Medulla oblongata (tissue), 1 donor: ENCODE results near the gene GPR148.
A peak's percentile ranks its signal among the peaks of the same experiment; 100 is the strongest.
"Not testable (repeated sequence)": the region's sequence is repeated elsewhere in the genome, so short reads cannot be mapped to it uniquely, and the experiment has no call there.

ENCODE experiments used
- DNase-seq: peaks from one replicate; pipeline ENCODE4 v3.0.0-alpha.2; 2015; ENCODE audit errors: extremely low spot score

The GPR148 gene, protein sequence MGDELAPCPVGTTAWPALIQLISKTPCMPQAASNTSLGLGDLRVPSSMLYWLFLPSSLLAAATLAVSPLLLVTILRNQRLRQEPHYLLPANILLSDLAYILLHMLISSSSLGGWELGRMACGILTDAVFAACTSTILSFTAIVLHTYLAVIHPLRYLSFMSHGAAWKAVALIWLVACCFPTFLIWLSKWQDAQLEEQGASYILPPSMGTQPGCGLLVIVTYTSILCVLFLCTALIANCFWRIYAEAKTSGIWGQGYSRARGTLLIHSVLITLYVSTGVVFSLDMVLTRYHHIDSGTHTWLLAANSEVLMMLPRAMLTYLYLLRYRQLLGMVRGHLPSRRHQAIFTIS

DNA sequence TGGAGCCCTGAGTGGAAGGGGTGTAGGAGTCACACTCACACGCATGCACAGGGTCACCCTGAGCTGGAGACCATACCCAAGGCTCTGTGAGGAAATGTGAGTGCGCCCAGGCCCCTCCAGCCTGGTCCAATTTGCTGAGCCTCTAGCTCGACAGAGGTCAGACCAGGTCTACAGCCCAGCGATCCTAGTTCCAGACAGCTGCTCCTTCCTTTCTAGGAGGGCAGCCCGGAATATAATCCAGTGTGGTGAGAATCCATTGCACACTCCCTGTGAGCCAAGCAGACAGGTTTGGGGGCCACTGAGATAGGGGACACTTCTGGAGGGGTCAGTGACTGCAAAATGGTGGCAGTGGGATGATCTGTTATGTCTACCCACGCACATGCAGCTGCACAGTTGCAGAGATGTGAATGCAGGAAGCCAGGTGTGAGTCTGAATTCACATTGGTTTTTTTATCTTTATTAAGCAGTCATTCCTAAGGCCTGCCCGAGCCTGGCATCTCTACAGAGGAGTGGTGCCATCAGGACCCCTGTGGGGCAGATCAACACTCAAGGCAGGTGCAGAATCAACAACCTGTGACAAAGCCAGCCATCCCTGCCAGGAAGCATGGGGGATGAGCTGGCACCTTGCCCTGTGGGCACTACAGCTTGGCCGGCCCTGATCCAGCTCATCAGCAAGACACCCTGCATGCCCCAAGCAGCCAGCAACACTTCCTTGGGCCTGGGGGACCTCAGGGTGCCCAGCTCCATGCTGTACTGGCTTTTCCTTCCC lies at the start of gene GPR148:
Gene GPR148 (plus strand): TSS at position 522 of the 768 bp plus-strand sequence. CDS start 82 bp downstream, at position 604.
- DNase-seq = no peak

DNA sequence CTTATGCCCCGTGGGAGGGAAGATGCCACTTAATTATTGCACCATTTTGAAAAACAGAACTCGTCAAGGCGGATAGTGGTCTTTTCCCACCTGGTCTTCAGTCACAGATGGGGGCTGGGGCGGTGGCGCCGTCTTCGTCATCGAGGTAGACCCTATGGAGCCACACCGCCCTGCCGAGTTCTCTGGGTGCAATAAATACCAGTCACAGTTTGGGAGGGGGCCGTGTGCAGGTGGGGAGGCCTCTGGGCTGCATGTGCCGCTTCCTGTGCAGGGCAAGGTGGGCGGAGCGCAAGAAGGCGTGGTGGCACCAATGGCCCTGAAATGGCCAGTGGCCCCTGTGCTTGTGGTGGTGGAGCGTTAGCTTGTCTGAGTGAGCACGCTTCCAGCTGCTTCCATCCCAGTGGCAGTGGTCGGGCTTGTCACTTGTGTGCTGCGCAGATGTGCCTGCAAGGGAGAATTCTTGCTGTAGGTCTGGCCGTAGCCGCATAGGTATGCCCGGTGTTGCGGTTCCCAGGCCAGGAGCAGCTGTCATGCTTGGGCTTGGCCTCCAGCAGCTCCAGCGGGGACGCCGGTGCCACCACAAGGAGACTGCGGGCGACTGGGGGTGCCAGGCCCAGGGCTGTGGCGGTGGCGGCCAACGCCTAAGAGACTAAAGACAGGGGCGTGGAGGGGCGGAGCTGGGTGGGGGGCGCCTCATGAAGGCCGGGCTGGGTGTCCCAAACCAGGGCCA lies 36.7 kb upstream of the GPR148 start:
- not testable (repeated sequence) for DNase-seq

DNA sequence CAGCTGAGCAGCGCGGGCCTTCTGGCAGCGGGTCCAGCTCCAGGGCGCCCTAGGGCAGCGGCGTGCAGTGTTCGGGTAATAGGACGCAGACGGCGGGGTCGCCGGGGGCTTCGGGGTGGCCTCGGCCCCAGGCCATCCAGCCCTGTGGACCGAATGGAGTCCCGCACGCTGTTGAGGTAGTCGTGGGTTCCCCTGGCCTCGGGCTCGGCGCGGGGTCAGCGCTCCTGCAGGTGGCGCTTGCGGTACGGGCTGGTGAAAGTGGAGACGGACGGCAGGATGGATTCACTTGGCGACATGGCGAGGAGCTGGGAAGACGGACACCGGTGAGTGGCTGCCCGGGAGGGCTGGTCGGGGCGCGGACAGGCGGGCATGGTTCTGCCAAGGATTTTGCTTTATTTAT lies 35.4 kb upstream of the GPR148 start:
- DNase-seq = peak; percentile 41

DNA sequence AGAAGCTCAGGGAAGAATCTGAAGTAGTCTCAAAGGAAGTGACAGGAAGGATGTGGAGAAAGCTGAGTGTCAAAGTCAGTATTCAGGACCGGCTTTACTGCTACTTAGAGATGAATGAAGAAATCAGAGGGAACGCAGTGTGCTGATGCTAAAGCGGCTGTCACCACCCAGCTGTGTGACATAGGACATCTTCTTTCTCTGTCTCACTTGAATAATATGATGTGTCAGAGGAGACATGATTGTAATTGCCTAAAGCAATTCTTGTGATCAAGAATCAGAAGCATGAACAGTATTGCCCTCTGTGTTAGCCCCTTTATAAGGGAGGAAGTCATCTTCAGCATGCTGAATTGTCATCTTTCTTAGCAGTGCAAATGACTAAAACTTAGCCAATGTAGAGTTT lies 25.6 kb upstream of the GPR148 start:
- not testable (repeated sequence) for DNase-seq

DNA sequence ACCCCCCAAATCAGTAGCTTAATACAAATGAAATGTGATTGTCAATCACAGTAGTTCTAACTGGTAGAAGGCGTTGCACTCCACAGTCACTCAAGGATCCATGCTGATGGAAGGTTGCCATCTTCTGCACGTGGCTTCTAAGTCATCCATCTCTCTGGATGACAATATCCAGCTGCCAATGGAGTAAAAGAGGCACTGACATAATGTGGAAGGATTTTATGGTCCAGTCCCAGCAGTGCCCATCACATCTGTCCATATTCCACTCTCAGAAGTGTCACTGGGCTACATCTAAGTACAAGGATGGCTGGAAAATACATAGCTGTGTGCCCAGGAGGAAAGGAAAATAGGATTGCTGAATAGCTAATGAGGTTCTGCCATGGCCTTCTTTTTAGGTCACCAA lies 14.1 kb upstream of the GPR148 start:
- not testable (repeated sequence) for DNase-seq

DNA sequence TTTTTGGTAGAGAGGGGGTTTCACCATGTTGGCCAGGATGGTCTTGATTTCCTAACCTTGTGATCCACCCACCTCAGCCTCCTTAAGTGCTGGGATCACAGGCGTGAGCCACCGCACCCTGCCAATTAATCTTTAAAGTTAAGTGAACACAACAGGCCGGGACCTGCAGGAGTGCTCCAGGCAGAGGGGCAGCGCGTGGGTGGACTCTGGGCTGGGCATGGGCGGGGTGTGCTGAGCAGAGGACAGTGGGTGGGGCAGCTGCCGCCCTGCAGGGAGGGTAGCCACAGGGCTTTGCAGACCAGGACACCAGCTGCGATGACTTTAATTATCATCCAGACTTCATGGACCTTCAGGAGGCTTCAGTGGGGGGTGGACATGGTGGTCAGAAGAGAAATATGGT lies 8.8 kb upstream of the GPR148 start:
- no peak for DNase-seq

DNA sequence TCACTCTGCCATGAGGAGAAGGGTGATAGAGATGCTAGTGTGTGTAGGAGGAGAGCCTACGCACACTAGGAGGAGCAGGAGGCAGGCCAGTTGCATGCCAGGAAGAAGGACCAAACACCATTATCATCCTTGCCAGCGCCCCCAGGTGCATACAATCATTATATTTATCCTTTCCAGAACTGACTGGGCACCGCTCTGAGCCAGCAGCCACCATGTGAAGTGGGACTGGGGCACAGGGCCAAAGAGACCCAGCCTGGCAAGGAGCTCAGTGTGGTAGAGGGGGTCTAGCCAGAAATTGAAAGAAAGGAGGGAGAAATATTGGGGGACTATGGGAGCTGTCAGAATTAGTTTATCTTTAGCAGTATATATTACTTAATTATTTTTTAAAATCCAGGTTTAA lies 8.3 kb upstream of the GPR148 start:
- DNase-seq = no peak

DNA sequence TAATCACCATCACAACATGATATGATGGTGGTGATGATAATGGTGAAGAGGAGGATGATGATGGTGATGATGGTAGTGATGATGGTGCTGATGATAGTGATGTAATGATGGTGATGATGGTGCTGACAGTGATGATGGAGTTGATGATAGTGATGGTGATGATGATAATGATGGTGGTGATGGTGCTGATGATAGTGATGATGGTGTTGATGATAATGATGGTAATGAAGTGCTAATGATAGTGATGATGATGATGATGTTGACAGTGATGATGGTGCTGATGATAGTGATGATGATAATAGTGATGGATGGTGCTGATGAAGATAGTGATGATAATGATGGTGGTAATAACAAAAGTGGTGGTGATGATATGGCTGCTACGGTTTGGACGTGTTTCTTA lies 4.4 kb upstream of the GPR148 start:
- no peak for DNase-seq

DNA sequence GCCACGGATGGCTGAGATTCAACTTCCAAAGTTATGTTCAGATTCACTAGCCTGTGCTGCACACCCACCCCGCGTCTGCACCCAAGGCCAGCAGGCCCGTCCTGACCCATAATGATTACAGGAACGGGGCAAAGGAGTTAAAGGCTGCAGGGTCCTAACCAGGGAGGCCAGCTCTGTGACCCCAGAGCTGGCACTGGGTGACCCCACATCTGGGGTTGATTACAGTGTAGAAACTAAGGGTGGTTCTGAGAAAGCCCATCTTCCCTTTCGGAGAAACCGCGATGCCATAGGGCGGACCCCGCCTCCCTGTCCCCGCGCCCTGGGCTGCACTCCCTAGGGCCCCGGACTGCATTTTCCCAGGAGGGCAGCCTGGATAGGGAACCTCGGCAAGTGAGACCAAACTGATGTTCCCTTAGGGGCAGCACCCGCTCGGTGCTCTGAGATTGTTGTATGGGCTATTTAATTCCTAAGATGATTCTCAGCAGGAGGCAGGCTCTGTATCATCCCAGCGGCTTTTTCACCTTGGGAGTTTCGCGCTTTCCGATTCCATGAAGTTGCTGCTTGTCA lies 2.2 kb upstream of the GPR148 start:
- no peak for DNase-seq

DNA sequence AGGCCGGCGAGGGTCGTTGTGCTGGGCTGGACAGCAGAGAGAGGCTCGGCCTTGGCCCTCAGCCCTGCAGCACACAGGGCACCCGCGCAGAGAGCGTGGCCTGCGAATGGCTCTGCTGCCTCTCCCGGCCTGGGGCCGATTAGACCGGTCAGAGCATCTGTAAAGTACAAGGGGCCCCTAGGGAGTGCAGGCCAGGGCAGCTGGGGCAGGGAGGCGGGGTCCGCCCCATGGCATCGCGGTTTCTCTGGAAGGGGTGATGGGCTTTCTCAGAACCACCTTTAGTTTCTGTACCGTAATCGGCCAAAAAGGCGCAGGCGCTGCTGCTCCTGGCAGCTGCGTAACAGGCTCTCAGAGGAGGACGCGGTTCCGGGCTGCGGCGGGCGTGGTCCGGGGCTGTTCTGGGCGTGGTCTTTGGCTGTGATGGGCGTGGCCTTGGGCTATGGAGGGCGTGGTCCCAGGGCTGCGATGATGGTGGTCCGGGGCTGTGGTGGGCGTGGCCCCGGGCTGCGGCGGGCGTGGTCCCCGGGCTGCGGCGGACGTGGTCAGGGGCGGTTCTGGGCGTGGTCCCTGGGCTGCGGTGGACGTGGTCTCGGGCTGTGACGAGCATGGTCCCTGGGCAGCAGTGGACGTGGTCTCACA lies 1.5 kb upstream of the GPR148 start:
- DNase-seq = peak; percentile 53

DNA sequence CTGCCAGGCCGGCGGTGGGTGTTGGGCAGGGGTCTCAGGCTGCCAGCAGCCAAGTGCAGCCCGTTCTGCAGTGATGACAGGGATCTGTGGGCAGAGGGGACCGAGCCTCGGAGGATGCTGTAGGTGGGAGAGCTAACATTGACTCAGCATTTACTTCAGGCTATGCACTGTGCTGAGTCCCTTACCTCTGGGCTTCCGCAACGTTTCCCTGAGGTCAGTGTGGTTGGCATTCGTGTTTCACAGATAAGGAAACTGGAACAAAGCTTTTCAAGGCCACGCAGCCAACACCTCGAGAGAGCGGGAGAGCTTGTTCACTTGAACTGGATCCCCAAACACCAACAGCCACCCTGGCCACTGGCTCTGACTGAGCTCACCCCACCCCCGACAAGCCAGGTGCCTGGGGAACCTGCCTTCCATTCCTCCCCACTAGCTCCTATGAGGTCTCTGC lies 839 bp upstream of the GPR148 start:
- DNase-seq = no peak

DNA sequence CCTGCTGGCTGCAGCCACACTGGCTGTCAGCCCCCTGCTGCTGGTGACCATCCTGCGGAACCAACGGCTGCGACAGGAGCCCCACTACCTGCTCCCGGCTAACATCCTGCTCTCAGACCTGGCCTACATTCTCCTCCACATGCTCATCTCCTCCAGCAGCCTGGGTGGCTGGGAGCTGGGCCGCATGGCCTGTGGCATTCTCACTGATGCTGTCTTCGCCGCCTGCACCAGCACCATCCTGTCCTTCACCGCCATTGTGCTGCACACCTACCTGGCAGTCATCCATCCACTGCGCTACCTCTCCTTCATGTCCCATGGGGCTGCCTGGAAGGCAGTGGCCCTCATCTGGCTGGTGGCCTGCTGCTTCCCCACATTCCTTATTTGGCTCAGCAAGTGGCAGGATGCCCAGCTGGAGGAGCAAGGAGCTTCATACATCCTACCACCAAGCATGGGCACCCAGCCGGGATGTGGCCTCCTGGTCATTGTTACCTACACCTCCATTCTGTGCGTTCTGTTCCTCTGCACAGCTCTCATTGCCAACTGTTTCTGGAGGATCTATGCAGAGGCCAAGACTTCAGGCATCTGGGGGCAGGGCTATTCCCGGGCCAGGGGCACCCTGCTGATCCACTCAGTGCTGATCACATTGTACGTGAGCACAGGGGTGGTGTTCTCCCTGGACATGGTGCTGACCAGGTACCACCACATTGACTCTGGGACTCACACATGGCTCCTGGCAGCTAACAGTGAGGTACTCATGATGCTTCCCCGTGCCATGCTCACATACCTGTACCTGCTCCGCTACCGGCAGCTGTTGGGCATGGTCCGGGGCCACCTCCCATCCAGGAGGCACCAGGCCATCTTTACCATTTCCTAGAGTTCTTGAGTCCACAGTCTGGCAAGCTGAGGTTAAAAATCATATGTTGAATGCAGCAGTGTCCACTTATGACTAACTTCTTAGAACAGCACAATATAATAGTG lies 741 bp downstream of the GPR148 start:
- DNase-seq = no peak

DNA sequence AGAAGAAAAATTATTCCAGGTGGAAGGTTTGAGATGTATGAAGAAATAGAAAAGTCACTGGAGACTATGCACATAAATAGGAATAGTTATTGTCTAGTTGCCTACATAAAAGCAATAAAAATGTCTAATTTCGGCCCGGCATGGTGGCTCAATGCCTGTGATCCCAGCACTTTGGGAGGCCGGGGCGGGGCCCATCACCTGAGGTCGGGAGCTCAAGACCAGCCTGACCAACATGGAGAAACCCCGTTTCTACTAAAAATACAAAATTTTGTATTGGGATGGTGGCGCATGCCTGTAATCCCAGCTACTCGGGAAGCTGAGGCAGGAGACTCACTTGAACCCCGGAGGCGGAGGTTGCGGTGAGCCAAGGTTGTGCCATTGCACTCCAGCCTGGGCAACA lies 3.4 kb downstream of the GPR148 start:
- DNase-seq = not testable (repeated sequence)

DNA sequence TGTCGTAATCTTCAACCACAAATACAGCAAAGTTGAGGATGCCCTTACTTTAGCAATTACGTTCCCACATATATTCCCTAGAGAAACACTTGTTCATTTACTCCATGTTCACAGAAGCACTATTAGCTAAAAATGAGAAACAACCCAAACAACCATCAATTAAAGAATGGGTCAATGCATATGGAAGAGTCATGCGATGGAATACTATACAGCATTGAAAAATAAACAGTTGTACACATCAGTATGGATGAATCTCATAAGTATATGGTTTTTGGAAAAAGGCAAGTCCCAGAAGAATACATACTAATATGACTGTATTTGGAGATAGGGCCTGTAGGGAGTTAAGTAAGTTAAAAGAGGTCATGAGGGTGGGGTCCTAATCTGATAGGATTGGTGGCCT lies 6.3 kb downstream of the GPR148 start:
- DNase-seq = no peak

DNA sequence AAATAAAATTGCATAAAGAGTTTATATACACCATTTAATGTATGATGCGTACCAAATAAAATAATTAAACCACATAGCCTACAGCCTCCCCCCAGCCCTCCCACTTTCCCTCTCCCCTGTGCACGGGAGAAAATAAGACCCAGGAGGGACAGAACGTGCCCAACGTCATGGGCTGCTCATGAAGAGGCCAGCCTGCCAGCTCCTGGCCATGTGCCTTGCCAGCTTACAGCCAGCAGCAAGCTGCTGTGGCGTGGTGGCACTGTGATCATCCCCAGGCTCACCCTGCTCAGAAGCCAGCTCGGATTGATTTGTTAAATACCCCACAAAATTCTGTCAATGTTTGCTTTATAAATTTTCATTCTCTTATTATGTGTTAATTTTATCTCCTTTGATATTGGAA lies 7.6 kb downstream of the GPR148 start:
- DNase-seq = no peak

DNA sequence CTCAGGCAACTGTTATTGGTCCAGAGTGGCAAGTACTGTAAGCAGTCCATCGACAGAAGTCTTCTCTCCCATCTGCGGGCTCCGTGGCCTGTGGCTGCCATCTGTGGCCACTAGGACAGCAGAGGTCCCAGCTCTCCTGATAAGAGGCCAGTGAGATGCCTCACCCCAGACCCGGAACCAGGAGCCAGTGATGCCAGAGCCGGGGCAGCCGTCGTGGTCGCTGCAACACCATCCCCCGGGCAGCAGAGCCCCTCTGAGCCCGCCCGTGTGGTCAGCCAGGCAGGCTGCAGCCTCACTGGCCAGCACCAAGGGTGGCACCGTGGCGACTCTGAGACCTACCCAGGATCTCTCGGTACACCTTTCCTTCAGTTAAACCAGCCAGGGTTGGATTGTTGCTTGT lies 8.7 kb downstream of the GPR148 start:
- DNase-seq = no peak

DNA sequence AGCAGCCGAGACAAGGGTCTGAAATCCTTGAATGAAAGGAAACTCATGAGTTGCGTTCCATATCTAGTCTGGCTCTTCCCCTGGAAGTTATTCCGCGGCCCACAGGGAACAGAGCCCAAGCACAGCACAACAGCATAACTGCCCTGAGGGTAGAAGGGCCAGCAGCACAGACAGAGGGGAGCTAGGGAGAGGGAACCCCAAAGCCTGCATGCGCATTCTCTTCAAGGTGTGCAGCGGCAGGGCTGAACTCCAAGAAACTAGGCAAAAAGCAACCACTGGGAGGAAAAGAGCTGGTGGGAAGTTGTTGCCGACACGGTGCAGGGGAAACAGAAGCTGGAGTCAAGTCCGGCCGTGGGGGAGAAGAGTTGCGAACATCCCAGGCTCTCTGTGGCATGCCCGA lies 11.8 kb downstream of the GPR148 start:
- DNase-seq = no peak

DNA sequence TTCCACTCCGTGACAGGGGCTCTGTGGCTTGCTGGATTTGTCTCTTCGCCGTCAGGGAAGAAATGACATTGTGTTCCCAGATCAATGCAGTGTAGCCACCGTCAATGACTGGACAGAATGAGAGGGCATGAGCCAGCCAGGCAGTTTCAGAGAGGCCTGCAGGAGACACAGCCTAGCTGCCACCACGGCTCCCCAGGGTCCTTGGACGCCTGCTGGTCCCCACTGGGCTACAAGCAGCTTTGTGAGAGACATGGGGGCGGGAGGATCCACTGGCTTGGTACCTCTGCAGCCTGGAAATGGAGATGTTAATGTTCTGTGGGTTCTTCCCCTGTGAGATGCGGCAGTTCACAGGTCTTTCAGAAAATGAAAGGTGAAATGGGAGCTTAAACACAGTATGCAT lies 14.4 kb downstream of the GPR148 start:
- no peak for DNase-seq

DNA sequence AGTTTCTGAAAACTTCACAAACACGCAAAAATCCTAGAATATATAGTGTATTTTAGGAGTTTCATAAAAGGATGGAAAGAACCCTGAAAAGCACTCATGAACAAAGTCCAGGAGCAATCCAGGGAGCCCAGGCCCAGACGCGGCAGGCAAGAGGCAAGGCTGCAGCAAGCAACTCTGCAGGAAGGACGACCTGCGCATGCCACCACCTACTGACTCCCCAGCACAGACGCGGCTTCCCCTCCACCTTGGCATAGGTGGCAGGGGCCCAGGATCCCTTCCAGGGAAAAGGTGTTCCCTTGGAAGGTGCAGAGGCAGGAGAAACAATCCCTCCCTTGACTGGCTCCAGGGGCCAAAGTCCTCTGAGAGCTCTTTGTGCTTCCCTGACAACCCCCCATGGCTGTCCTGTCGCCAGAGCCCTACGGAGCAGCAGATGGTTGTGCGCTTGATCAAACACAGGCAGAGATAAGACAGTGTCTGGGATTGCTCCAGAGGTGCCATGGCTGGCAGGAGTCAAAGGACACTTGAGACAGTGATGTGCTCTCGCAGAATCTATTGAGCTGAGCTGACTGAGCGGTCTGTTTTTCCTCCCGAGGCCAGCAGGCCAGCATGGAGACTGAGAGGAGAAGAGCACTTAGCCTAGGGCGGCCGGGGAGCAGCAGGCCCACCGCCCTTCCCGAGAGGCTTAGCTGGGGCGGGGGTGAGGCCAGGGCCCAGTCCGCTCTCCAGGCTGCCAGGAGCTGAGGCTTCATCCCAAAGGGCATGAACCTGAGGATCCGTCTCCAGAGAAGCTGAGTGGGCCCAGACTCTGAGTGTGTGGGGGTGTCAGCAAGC lies 15.6 kb downstream of the GPR148 start:
- no peak for DNase-seq

DNA sequence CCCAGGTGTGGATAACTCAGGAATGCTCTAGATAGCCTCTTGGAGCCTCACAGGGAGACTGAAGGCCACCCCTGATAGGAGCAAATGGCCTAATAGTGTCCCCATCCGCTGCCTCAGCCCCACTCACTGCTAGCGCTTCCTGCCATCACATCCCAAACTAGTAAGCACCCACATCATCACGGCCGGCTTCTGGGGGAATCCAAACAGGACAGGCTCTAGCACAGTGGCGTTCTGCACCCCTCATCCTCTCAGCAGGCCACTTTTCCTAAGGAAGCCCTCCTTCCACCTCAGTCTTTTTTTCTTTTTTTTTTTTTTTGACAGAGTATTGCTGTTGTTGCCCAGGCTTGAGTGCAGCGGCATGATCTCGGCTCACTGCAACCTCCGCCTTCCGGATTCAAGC lies 20.2 kb downstream of the GPR148 start:
- no peak for DNase-seq
